Myocyte (in vitro differentiated cells): ENCODE results near the gene FCGBP. TPM values are rescaled to one million over a fixed set of nuclear protein-coding genes. Genes with fewer than 3 reads are reported as not detected.
"Not testable (repeated sequence)": the region's sequence is repeated elsewhere in the genome, so short reads cannot be mapped to it uniquely, and the experiment has no call there.

Experiments used
- DNase-seq: peaks from one replicate; pipeline ENCODE4 v3.0.0-alpha.2; 2012; ENCODE audit warnings: low read depth
- total RNA-seq: library from RNA; depleted of rRNA; stranded (reverse); fragments of >200 nt; gene quantifications from 2 replicates; pipeline ENCODE4 v1.2.3, GENCODE V29; 2014

FCGBP gene
- total RNA-seq, 1 donor from 2014 or later, result 0.43 TPM

GRCh38 chr19:39919976-39920375 lies 14.5 kb downstream of the FCGBP start:
- DNase-seq, result no peak

- DNase-seq, result no peak
Observed at GRCh38 chr19:39918183-39918651, 16.2 kb downstream of the FCGBP start.

- DNase-seq, result no peak
Observed at GRCh38 chr19:39917561-39918182, 16.8 kb downstream of the FCGBP start.

GRCh38 chr19:39916851-39917396 lies 17.5 kb downstream of the FCGBP start:
- DNase-seq, result no peak

GRCh38 chr19:39916236-39916635 lies 18.2 kb downstream of the FCGBP start:
- no peak for DNase-seq

GRCh38 chr19:39915848-39916215 lies 18.6 kb downstream of the FCGBP start:
- DNase-seq, result no peak

GRCh38 chr19:39915101-39915847 lies 19.2 kb downstream of the FCGBP start:
- DNase-seq, result no peak

GRCh38 chr19:39913682-39914333 lies 20.6 kb downstream of the FCGBP start:
- DNase-seq, result no peak

GRCh38 chr19:39908803-39909202 lies 25.6 kb downstream of the FCGBP start:
- no peak for DNase-seq

GRCh38 chr19:39906820-39907611 lies 27.4 kb downstream of the FCGBP start:
- DNase-seq, result no peak

GRCh38 chr19:39906283-39906682 lies 28.2 kb downstream of the FCGBP start:
- no peak for DNase-seq

GRCh38 chr19:39903486-39904091 lies 30.8 kb downstream of the FCGBP start:
- DNase-seq, result not testable (repeated sequence)

- DNase-seq, result not testable (repeated sequence)
Observed at GRCh38 chr19:39902326-39902725, 32.1 kb downstream of the FCGBP start.

- not testable (repeated sequence) for DNase-seq
Observed at GRCh38 chr19:39901681-39902080, 32.8 kb downstream of the FCGBP start.

GRCh38 chr19:39898858-39899257 lies 35.6 kb downstream of the FCGBP start:
- DNase-seq, result not testable (repeated sequence)

- peak; percentile 36 for DNase-seq
Observed at GRCh38 chr19:39897511-39898245, 36.8 kb downstream of the FCGBP start.

- not testable (repeated sequence) for DNase-seq
Observed at GRCh38 chr19:39895096-39895495, 39.3 kb downstream of the FCGBP start.

GRCh38 chr19:39894236-39894606 lies 40.2 kb downstream of the FCGBP start:
- DNase-seq, result not testable (repeated sequence)

GRCh38 chr19:39893366-39894235 lies 40.8 kb downstream of the FCGBP start:
- peak; percentile 69 for DNase-seq
